MM.1S (cell line): Measurements from ENCODE around the gene PIKFYVE.

ENCODE experiments used
- DNase-seq: peaks from one replicate; pipeline ENCODE4 v3.0.0-alpha.2; 2015
- H2AFZ ChIP-seq: fragments of 300-600 bp; sonication (generic); 2 replicates; pipeline ENCODE4 v1.6.0; 2016; ENCODE audit warnings: antibody characterized with exemption, low read length
- H3F3A ChIP-seq: fragments of 300-600 bp; sonication (generic); 2 replicates; pipeline ENCODE4 v1.6.1; 2016; ENCODE audit warnings: mild to moderate bottlenecking, antibody characterized with exemption, low read length, moderate library complexity, mixed read lengths; ENCODE audit not compliant: insufficient read depth
- H3K27ac ChIP-seq: fragments of 300-600 bp; sonication (generic); 2 replicates; pipeline ENCODE4 v1.5.1; 2016; ENCODE audit warnings: mild to moderate bottlenecking, low read length
- H3K27me3 ChIP-seq: fragments of 300-600 bp; sonication (generic); replicated peaks from 2 replicates; pipeline ENCODE4 v1.6.0; 2016; ENCODE audit warnings: low read length; ENCODE audit not compliant: insufficient read depth
- H3K36me3 ChIP-seq: fragments of 300-600 bp; sonication (generic); replicated peaks from 2 replicates; pipeline ENCODE4 v1.6.1; 2016; ENCODE audit warnings: mild to moderate bottlenecking, low read length, mixed read lengths; ENCODE audit not compliant: insufficient read depth
- H3K4me1 ChIP-seq: fragments of 300-600 bp; sonication (generic); 2 replicates; pipeline ENCODE4 v1.6.1; 2016; ENCODE audit warnings: low read length, mixed read lengths
- H3K4me2 ChIP-seq: fragments of 300-600 bp; sonication (generic); 2 replicates; pipeline ENCODE4 v1.6.0; 2016; ENCODE audit warnings: low read depth, low read length
- H3K4me3 ChIP-seq: fragments of 300-600 bp; sonication (generic); 2 replicates; pipeline ENCODE4 v1.5.1; 2016; ENCODE audit warnings: low read length, mixed read lengths
- H3K79me2 ChIP-seq: fragments of 300-600 bp; sonication (generic); 2 replicates; pipeline ENCODE4 v1.6.1; 2016; ENCODE audit warnings: mixed run types, low read length, mixed read lengths
- H3K9ac ChIP-seq: fragments of 300-600 bp; sonication (generic); 2 replicates; pipeline ENCODE4 v1.6.1; 2016; ENCODE audit warnings: low read length, mixed read lengths
- H3K9me2 ChIP-seq: fragments of 300-600 bp; sonication (generic); replicated peaks from 2 replicates; pipeline ENCODE4 v1.6.1; 2016; ENCODE audit warnings: mild to moderate bottlenecking, low read length, mixed read lengths; ENCODE audit not compliant: insufficient read depth
- H3K9me3 ChIP-seq: fragments of 300-600 bp; sonication (generic); replicated peaks from 2 replicates; pipeline ENCODE4 v1.6.1; 2016; ENCODE audit warnings: mild to moderate bottlenecking, low read length, mixed read lengths; ENCODE audit not compliant: insufficient read depth
- H4K20me1 ChIP-seq: fragments of 300-600 bp; sonication (generic); 2 replicates; pipeline ENCODE4 v1.6.1; 2016; ENCODE audit warnings: mild to moderate bottlenecking, low read length, moderate library complexity, mixed read lengths; ENCODE audit not compliant: insufficient read depth
- EZH2 ChIP-seq: fragments of 300-600 bp; sonication (generic); optimal IDR thresholded peaks from 2 replicates; pipeline ENCODE3; 2017; ENCODE audit warnings: low read depth, mild to moderate bottlenecking, antibody characterized with exemption, low read length, mixed read lengths
- EZH2phosphoT487 ChIP-seq: fragments of 300-600 bp; sonication (generic); IDR thresholded peaks from 2 replicates; pipeline ENCODE4 v1.6.1; 2018; ENCODE audit warnings: antibody characterized with exemption, low read length
- TF ChIP-seq, protein P1 (sequence below): fragments of 300-600 bp; sonication (generic); IDR thresholded peaks from 2 replicates; pipeline ENCODE4 v1.5.1; 2016; ENCODE audit warnings: antibody characterized with exemption, low read length, mixed read lengths

The PIKFYVE gene

DNA sequence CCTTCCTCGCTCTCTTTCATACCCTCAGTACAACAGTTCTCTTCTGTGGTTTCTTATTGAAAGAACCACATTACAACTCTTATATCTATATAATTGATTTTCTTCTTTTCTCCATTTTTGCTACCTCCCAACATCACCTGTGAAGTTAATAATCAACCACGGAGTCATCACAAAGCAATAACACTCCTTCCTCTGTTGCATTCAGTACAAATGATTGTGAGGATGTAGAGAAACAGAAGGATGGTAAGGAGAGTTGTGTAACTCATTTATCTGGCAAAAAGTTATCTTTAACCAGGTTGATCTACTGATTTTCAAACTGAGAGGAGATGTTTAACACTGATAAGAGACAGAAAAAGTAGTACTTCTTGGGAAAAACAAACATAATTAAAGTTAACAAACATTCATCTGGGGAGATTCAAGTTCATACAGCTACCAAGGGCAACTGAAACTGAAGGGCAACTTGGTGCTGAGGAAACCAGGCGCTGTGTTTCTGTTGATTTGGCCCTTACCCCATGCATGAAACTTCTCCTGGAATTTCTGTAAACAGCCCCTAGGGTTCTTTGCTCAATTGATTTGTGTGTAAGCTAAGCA lies 25.3 kb upstream of the PIKFYVE start:
- Histone ChIP-seq H3K4me3 (no peak overlapping the region), H3K36me3 (no peaks in the 10 kb centered on the region), H3K79me2 (no peaks in the 10 kb centered on the region), H4K20me1 (0 out of 2 replicates have a peak, but pooled peaks cover 3% of the 10 kb centered on the region), H3K9me2 (no peaks in the 10 kb centered on the region), H3K9ac (no peak overlapping the region), H3K4me2 (no peak overlapping the region), H2AFZ (no peak overlapping the region), H3K27ac (no peak overlapping the region), H3K27me3 (no peaks in the 10 kb centered on the region), H3K9me3 (no peaks in the 10 kb centered on the region), H3K4me1 (no peaks in the 10 kb centered on the region), H3F3A (no peaks in the 10 kb centered on the region)
- DNase-seq, result no peak
- TF ChIP-seq EZH2, result no peak
- TF ChIP-seq, protein P1, sequence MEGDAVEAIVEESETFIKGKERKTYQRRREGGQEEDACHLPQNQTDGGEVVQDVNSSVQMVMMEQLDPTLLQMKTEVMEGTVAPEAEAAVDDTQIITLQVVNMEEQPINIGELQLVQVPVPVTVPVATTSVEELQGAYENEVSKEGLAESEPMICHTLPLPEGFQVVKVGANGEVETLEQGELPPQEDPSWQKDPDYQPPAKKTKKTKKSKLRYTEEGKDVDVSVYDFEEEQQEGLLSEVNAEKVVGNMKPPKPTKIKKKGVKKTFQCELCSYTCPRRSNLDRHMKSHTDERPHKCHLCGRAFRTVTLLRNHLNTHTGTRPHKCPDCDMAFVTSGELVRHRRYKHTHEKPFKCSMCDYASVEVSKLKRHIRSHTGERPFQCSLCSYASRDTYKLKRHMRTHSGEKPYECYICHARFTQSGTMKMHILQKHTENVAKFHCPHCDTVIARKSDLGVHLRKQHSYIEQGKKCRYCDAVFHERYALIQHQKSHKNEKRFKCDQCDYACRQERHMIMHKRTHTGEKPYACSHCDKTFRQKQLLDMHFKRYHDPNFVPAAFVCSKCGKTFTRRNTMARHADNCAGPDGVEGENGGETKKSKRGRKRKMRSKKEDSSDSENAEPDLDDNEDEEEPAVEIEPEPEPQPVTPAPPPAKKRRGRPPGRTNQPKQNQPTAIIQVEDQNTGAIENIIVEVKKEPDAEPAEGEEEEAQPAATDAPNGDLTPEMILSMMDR, result no peak
- TF ChIP-seq EZH2phosphoT487, result no peak

GRCh38 chr2:208244422-208244821 lies 21.6 kb upstream of the PIKFYVE start:
- no peak for DNase-seq
- TF ChIP-seq EZH2phosphoT487, result no peak
- no peak for TF ChIP-seq EZH2
- TF ChIP-seq, protein P1, result no peak
- no peaks in the 10 kb centered on the region for H3K79me2 ChIP-seq
- H3K27me3 ChIP-seq, result no peaks in the 10 kb centered on the region
- no peaks in the 10 kb centered on the region for H3K9me2 ChIP-seq
- H2AFZ ChIP-seq, result no peak overlapping the region
- no peak overlapping the region for H3K9ac ChIP-seq
- no peak overlapping the region for H3K27ac ChIP-seq
- no peak overlapping the region for H3K4me2 ChIP-seq
- H4K20me1 ChIP-seq, result 0 out of 2 replicates have a peak, but pooled peaks cover 3% of the 10 kb centered on the region
- H3F3A ChIP-seq, result 0 out of 2 replicates have a peak, but pooled peaks cover 4% of the 10 kb centered on the region
- peaks cover 22% of the 10 kb centered on the region for H3K4me1 ChIP-seq
- H3K36me3 ChIP-seq, result no peaks in the 10 kb centered on the region
- H3K4me3 ChIP-seq, result no peak overlapping the region
- H3K9me3 ChIP-seq, result no peaks in the 10 kb centered on the region

- Histone ChIP-seq H3K9ac (no peak overlapping the region), H3K4me3 (no peak overlapping the region), H4K20me1 (no peaks in the 10 kb centered on the region), H3K27ac (no peak overlapping the region), H3K79me2 (no peaks in the 10 kb centered on the region), H3K27me3 (no peaks in the 10 kb centered on the region), H3K9me3 (no peaks in the 10 kb centered on the region), H3K4me1 (peaks cover 22% of the 10 kb centered on the region), H3K9me2 (no peaks in the 10 kb centered on the region), H3K36me3 (peaks cover 4% of the 10 kb centered on the region; the same call in 1 of the 2 replicates), H3K4me2 (no peak overlapping the region), H3F3A (0 out of 2 replicates have a peak, but pooled peaks cover 4% of the 10 kb centered on the region), H2AFZ (no peak overlapping the region)
- TF ChIP-seq EZH2phosphoT487 (no peak), EZH2 (no peak)
- TF ChIP-seq, protein P1, result no peak
- DNase-seq, result no peak
These were observed 20.3 kb upstream of the PIKFYVE start for GRCh38 chr2:208245746-208246145.
